ENCODE results near the gene TOMT.

Gene TOMT

GRCh38 chr11:72105888-72106287, at the start of gene TOMT:
Gene TOMT (plus strand): TSS chr11:72105924. CDS start chr11:72105952, 28 bp downstream.
- no peak for TF ChIP-seq CTCF (conservative IDR thresholded peaks at IDR 0.05; ENCODE audit: low read depth)
- CTCF ChIA-PET, result no interaction called here
- DNase-seq (ENCODE audit: low spot score), result no peak
- peak within 1 kb of the TSS; percentile 7; the same call in 1 of the 2 replicates for H3K27ac ChIP-seq
- POLR2A ChIA-PET (ENCODE audit: low non-redundant PET), result no interaction called here

GRCh38 chr11:72058416-72059034, 47.2 kb upstream of the TOMT start:
- no peak for DNase-seq (ENCODE audit: low spot score)
- peak overlapping the region; percentile 58 for H3K27ac ChIP-seq
- TF ChIP-seq CTCF (conservative IDR thresholded peaks at IDR 0.05; ENCODE audit: low read depth), result no peak
- ChIA-PET CTCF (interaction anchor here (0.8 kb wide), 1 partner anchor 34 kb away, joined by 4 read pairs; no protein-coding TSS in a partner anchor), POLR2A (ENCODE audit: low non-redundant PET) (no interaction called here)

- DNase-seq (ENCODE audit: low spot score), result no peak
- no peak overlapping the region for H3K27ac ChIP-seq
- TF ChIP-seq CTCF (conservative IDR thresholded peaks at IDR 0.05; ENCODE audit: low read depth), result no peak
- POLR2A ChIA-PET (ENCODE audit: low non-redundant PET), result no interaction called here
- CTCF ChIA-PET, result no interaction called here
Measured at GRCh38 chr11:72061739-72062396, 43.9 kb upstream of the TOMT start.

GRCh38 chr11:72066855-72067254, 38.9 kb upstream of the TOMT start:
- no peak overlapping the region for H3K27ac ChIP-seq
- ChIA-PET POLR2A (ENCODE audit: low non-redundant PET) (interaction anchor here (0.7 kb wide), 1 partner anchor 26 kb away, joined by 4 read pairs; no protein-coding TSS in a partner anchor), CTCF (interaction anchor here (2.8 kb wide), 1 partner anchor 42 kb away, joined by 13 read pairs; no protein-coding TSS in a partner anchor)
- no peak for TF ChIP-seq CTCF (conservative IDR thresholded peaks at IDR 0.05; ENCODE audit: low read depth)
- no peak for DNase-seq (ENCODE audit: low spot score)

DNA sequence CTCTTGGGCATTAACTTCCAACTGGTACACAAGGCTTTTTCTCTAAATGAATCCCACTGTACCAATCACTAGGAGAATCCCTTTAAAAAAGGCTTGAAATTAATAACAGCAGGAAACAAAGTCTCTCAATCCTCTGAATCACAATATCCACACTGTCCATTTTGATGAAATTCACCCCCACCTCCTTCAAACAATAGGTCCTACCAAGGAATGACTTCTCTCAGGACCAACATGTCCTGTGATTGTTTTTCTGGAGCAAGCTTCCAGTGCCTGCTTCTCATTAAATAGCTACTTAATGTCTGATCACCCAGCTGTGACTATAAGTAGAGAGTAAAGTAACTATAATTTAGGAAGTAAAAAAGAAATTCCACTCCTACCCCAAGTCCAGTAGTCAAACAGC, 38.5 kb upstream of the TOMT start:
- no peak for TF ChIP-seq CTCF (conservative IDR thresholded peaks at IDR 0.05; ENCODE audit: low read depth)
- no peak overlapping the region for H3K27ac ChIP-seq
- no peak for DNase-seq (ENCODE audit: low spot score)
- POLR2A ChIA-PET (ENCODE audit: low non-redundant PET), result no interaction called here
- CTCF ChIA-PET, result interaction anchor here (2.8 kb wide), 1 partner anchor 42 kb away, joined by 13 read pairs; no protein-coding TSS in a partner anchor

DNA sequence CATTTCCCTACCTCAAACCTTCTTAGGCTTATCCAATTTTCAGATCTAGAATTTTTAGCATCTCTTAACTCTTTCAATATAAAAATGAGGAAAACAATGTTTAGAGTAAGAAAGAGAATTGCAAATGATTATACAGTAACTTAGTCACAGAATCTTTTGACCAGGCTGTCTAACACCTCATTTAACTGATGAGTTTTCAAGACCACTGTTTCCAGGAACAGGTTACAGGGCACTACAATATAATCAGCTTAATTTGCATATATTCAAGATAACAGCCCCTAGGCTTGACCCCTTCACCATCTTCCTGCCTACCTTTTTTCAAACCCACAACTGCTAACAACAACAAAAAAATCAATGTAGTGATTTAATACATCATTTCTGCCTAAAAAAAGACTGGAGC, 38.0 kb upstream of the TOMT start:
- ChIA-PET CTCF (interaction anchor here (0.5 to 2.8 kb wide), 4 partner anchors 16 to 1787 kb away, joined by 3 to 13 read pairs (median 3); no protein-coding TSS in a partner anchor), POLR2A (ENCODE audit: low non-redundant PET) (no interaction called here)
- no peak for TF ChIP-seq CTCF (conservative IDR thresholded peaks at IDR 0.05; ENCODE audit: low read depth)
- DNase-seq (ENCODE audit: low spot score), result no peak
- no peak overlapping the region for H3K27ac ChIP-seq

Data from RWPE1 (cell line).